HepG2 (cell line): ENCODE measurements around the gene GAL3ST2. TPM values are rescaled to one million over a fixed set of nuclear protein-coding genes. Genes with fewer than 3 reads are reported as not detected.

ENCODE experiments used
- BATF2 ChIP-seq: sonication (generic); formaldehyde crosslinking; IDR thresholded peaks from 2 replicates; pipeline ENCODE4 v1.8.0; 2022; ENCODE audit warnings: mild to moderate bottlenecking, missing genetic modification reagents, moderate library complexity
- FOXC1 ChIP-seq: sonication (generic); formaldehyde crosslinking; IDR thresholded peaks from 2 replicates; pipeline ENCODE4 v1.8.0; 2022; ENCODE audit warnings: mild to moderate bottlenecking, missing genetic modification reagents, borderline replicate concordance
- GTF3A ChIP-seq: sonication (generic); formaldehyde crosslinking; conservative IDR thresholded peaks from 2 replicates; pipeline ENCODE4 v1.4.0; 2020; ENCODE audit warnings: mild to moderate bottlenecking, missing genetic modification reagents
- PAX8 ChIP-seq: sonication (generic); formaldehyde crosslinking; IDR thresholded peaks from 2 replicates; pipeline ENCODE4 v1.8.0; 2022; ENCODE audit warnings: mild to moderate bottlenecking, missing genetic modification reagents, borderline replicate concordance
- RARA ChIP-seq: IDR thresholded peaks from 2 replicates; pipeline ENCODE4 v1.6.1; 2016; ENCODE audit warnings: missing genetic modification reagents, missing compliant biosample characterization
- THAP9 ChIP-seq: sonication (generic); formaldehyde crosslinking; IDR thresholded peaks from 2 replicates; pipeline ENCODE4; 2020; ENCODE audit warnings: missing genetic modification reagents, mild to moderate bottlenecking, borderline replicate concordance
- ZBTB10 ChIP-seq: sonication (generic); formaldehyde crosslinking; IDR thresholded peaks from 2 replicates; pipeline ENCODE4 v1.4.0; 2020; ENCODE audit warnings: missing genetic modification reagents, borderline replicate concordance
- ZNF407 ChIP-seq: sonication (generic); formaldehyde crosslinking; IDR thresholded peaks from one replicate; pipeline ENCODE4 v1.5.1; 2020; ENCODE audit warnings: mild to moderate bottlenecking, missing genetic modification reagents; ENCODE audit errors: not compliant biosample characterization
- ZNF484 ChIP-seq: sonication (generic); formaldehyde crosslinking; IDR thresholded peaks from 2 replicates; pipeline ENCODE4 v1.5.1; 2020; ENCODE audit warnings: mild to moderate bottlenecking, low read depth, missing genetic modification reagents, borderline replicate concordance
- ZNF674 ChIP-seq: sonication (generic); formaldehyde crosslinking; IDR thresholded peaks from 2 replicates; pipeline ENCODE4 v1.5.0; 2020; ENCODE audit warnings: low read depth, mild to moderate bottlenecking, missing genetic modification reagents
- ZNF841 ChIP-seq: sonication (generic); formaldehyde crosslinking; IDR thresholded peaks from 2 replicates; pipeline ENCODE4 v1.8.1; 2023; ENCODE audit warnings: missing genetic modification reagents, borderline replicate concordance
- ZSCAN31 ChIP-seq: sonication (generic); formaldehyde crosslinking; IDR thresholded peaks from 2 replicates; pipeline ENCODE4 v1.5.0; 2020; ENCODE audit warnings: low read depth, mild to moderate bottlenecking, missing genetic modification reagents
- polyA plus RNA-seq, 8 experiments: library from polyadenylated mRNA; depleted of rRNA in 3 of 8; stranded (reverse) in 7 of 8; unstranded in 1 of 8; fragments of >200 nt; fragmentation: Illumina TruSeq in 4 of 8; extraction: Trizol in 4 of 8; gene quantifications; 2 replicates each; pipeline versions ENCODE4 v1.2.1 to v1.2.3, GENCODE V29; 2011 to 2016; ENCODE audit warnings: low read depth in 4 of 8, missing spikeins in 1 of 8, mixed read lengths in 1 of 8; ENCODE audit not compliant: insufficient read depth in 1 of 8
- total RNA-seq, 5 experiments: library from RNA; depleted of rRNA; stranded (reverse); fragments of >200 nt; fragmentation: Illumina TruSeq; extraction: Trizol; gene quantifications; 2 replicates each; pipeline ENCODE4 v1.2.3, GENCODE V29; 2016; ENCODE audit warnings: low read depth in 1 of 5

The GAL3ST2 gene
- total and polyA plus RNA-seq, 2 of the 13 experiments (the other 11 are each of a cell fraction or from before 2014, with no cell fraction given): 0.17 to 0.20 TPM

- TF ChIP-seq ZNF841 (CRISPR knock-in tag) (no peak), RARA (peak; percentile 87), GTF3A (CRISPR knock-in tag) (no peak), ZNF407 (no peak), THAP9 (CRISPR knock-in tag) (no peak), ZNF484 (CRISPR knock-in tag) (0 out of 2 replicates have a peak, but pooled peaks have one; percentile 29), ZSCAN31 (no peak), FOXC1 (CRISPR knock-in tag) (no peak), BATF2 (no peak), ZNF674 (CRISPR knock-in tag) (no peak), ZBTB10 (no peak), PAX8 (CRISPR knock-in tag) (no peak)
These were observed 1.1 kb upstream of the GAL3ST2 start (continued) for GRCh38 chr2:241775223-241776177.
